Measurements from ENCODE around the gene INTS14.

DNA sequence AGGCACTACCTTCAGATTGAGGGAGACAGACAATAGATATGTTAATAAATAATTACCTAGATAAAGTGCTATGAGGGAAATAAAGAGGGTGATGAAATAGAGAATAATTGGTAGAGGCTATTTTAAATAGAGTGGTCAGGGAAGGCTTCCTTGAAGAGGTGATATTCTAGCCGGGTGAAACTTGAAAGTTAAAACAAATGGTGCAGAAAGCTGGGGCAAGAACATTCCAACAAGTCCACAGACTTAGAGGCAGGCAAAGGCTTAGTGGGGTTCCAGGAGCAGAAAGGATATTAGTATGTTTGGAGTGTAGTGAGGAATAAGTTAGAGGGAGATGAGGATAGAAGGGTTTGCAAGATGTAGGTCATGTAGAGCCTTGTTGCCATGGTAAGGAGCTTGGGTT is 70.6 kb downstream of the INTS14 start:
- TF ChIP-seq, protein P1, sequence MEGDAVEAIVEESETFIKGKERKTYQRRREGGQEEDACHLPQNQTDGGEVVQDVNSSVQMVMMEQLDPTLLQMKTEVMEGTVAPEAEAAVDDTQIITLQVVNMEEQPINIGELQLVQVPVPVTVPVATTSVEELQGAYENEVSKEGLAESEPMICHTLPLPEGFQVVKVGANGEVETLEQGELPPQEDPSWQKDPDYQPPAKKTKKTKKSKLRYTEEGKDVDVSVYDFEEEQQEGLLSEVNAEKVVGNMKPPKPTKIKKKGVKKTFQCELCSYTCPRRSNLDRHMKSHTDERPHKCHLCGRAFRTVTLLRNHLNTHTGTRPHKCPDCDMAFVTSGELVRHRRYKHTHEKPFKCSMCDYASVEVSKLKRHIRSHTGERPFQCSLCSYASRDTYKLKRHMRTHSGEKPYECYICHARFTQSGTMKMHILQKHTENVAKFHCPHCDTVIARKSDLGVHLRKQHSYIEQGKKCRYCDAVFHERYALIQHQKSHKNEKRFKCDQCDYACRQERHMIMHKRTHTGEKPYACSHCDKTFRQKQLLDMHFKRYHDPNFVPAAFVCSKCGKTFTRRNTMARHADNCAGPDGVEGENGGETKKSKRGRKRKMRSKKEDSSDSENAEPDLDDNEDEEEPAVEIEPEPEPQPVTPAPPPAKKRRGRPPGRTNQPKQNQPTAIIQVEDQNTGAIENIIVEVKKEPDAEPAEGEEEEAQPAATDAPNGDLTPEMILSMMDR (IDR thresholded peaks at IDR 0.05; ENCODE audit: insufficient read depth, low read length, poor library complexity, severe bottlenecking): no peak
- no peak for TF ChIP-seq EZH2phosphoT487 (conservative IDR thresholded peaks at IDR 0.05; ENCODE audit: low read length)
